Brain pericyte (primary cell): ENCODE results near the gene TMOD4.

Experiments
- DNase-seq: peaks from one replicate; pipeline ENCODE4 v3.0.0-alpha.2; 2012; ENCODE audit warnings: low read depth, low spot score

The TMOD4 gene

GRCh38 chr1:151175041-151175741, 590 bp downstream of the TMOD4 start:
- no peak for DNase-seq

DNA sequence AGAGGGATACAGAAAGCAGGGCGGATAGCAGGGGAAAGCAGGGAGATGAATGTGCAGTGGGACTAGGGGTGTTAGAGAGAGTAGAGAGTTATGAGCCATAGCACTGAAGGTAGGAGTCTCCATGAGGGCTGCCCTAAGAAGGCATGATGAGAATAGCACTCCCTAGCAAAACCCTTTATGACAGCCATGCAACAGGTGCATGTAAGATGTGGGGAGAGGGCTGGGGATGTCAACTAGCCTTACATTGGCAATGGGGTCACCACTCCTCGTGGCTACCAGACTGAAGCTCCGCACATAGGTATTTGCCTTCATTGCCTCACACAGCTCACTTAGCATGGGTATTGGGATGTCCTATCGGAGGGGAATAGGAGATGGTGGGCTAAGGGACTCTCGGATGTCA, 4.6 kb downstream of the TMOD4 start:
- DNase-seq: no peak

- DNase-seq: no peak
Observed at GRCh38 chr1:151167116-151167515, 8.7 kb downstream of the TMOD4 start.

DNA sequence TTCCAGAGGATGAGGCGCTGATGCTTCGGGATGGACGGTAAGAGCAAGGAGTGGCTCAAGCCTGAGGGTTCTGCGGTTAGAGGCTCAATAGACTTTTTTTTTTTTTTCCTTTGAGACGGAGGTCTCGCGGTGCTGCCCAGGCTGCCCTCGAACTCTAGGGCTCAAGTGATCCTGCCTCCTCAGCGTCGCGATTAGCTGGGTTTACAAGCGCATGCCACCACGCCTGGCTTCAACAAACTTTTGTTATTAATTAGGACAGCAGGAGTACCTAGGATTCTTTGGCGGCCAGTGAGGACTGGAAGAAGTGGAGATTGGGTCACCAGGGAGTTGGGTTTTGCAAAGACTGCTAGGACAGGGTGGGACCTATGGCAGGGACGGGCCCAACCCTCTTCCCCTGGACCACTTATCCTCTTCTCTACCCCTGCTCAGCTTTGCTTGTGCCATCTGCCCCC, 9.2 kb downstream of the TMOD4 start:
- no peak for DNase-seq

GRCh38 chr1:151165738-151166504, 9.9 kb downstream of the TMOD4 start, which contains the start of the genes LYSMD1 and SCNM1:
Gene LYSMD1 (minus strand): TSS chr1:151165902. CDS start chr1:151165258, 644 bp downstream.
Gene SCNM1 (plus strand): TSS chr1:151166144. CDS start chr1:151166153, 9 bp downstream.
- peak; percentile 96 for DNase-seq

DNA sequence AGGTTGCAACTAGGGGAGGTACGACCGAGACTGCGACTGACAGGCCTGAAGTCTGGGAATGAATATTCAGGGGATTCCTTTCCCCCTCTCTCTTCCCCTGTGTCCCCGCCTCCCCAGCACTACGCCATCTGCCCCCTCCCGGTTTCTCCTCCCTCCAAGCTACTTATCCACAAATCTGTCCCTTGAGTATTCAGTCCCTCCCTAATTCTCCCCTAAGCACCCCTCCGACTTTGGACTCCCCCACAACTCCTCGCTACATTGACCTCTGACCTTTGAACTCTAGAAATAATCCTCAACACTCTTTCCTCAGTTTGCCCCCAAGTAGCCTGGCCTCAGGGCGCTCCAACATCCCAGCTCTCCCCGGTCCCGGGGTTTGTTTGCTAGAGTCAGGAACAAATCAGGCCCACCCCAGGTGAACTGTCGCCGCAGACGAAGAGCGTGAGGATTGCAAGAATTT, 10.5 kb downstream of the TMOD4 start:
- peak; percentile 18 for DNase-seq

DNA sequence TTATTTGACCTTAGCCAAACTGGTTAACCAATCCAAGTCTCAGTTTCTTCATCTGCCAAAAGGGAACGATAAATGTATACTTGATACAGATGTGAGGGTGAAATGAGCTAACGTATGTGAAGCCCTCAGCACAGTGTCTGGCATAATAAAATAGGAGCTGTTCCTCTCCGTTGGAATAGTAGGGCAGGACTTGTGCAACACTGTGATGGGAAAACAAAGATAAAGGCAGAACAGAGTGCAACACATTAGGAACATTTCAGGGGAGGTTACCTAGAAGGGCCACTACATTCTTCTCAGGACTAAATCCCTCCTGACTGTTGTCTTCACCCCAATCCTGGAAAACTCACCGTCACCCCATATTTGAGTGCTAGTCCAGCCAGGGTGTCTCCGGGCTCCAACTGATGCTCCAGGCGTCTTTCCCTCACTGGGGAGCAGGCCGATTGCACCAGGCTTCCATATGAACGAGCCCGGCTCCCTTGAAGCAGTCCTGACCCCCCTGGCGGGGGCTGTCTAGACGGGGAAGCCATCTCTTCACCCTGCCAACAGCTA, 11.0 kb downstream of the TMOD4 start:
- DNase-seq: no peak

DNA sequence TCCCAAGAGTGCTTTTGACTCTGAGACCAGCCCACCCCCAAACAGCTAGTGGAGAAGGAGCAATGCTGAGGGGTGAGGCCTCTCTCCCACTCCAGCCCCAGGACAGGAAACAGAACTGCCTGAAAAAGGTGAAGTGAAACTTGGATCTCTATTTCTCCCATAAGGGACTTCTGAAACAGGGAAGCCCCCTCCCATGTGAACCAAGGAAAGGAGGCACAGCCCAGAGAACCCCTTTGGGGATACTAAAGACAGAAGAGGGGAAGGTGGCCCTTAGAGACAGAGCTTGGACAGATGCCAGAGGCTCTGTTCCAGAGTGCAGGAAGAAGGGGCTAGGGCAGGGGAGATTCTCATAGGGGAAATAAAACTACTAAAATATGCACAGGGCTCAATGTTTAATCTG, 16.4 kb downstream of the TMOD4 start:
- DNase-seq: no peak

DNA sequence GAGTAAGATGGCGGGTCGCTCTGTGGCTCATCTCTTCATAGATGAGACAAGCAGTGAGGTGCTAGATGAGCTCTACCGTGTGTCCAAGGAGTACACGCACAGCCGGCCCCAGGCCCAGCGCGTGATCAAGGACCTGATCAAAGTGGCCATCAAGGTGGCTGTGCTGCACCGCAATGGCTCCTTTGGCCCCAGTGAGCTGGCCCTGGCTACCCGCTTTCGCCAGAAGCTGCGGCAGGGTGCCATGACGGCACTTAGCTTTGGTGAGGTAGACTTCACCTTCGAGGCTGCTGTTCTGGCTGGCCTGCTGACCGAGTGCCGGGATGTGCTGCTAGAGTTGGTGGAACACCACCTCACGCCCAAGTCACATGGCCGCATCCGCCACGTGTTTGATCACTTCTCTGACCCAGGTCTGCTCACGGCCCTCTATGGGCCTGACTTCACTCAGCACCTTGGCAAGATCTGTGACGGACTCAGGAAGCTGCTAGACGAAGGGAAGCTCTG, 17.0 kb downstream of the TMOD4 start:
- no peak for DNase-seq

DNA sequence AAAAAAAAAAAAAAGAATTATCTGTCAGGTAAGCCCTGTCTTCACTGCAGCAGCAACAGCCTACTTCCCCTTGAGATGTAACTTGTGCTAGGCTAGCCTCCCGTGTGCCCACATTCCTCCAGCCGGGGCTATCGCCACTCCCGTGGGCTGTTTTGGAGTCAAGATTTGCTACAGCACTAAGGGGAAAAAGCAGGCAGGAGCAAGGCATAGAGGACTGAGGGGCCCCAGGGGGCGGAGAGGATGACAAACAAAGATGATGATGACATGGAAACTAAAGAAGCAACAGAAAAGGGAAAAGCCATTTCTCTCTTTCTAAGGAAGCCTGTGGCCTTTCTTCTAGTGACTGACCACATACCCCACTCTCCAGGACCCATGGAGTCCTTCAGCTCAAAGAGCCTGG, 17.5 kb downstream of the TMOD4 start:
- DNase-seq: no peak

DNA sequence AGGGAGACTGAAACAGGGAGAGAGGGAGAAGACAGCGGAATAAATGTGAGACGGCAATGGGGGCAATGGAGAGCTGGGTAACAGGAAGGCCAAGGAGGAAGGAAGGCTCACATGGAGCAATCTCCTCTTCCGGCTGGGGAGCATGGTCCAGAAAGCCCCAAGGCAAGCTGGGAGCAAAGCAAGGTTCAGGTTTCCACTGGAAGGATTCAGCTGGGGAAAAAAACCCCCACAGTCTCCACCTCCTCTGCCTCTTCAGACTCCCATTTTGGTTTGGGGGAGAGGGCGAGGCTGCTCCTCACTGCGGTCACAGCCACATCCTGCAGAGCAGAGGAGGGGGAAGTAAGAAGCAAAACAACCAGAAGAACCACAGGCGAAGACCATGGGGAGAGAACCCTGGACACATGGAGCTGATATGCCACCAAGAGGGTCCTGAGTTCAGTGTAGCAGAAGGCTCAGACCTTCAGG, 18.7 kb downstream of the TMOD4 start:
- DNase-seq: no peak

DNA sequence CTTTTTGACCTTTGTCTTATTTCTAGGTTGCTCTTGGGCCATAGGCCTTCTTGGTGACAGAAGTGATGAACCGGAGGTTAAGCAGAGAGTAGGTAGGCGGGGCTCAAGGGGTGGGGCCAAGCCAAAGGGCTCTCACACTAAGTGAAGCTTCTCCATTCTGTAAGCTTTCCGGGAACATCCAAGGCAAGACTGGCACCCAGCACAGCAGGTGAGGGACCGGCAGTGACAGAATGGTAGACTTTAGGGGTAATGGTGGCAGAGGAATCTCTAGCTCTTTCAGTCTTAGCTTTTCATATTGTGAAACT, 19.3 kb downstream of the TMOD4 start, which contains the start of gene TNFAIP8L2:
TNFAIP8L2 (plus strand) TSS at position 135 of the 305 bp plus-strand sequence. CDS start 2,049 bp downstream, outside the sequence.
- DNase-seq: no peak

DNA sequence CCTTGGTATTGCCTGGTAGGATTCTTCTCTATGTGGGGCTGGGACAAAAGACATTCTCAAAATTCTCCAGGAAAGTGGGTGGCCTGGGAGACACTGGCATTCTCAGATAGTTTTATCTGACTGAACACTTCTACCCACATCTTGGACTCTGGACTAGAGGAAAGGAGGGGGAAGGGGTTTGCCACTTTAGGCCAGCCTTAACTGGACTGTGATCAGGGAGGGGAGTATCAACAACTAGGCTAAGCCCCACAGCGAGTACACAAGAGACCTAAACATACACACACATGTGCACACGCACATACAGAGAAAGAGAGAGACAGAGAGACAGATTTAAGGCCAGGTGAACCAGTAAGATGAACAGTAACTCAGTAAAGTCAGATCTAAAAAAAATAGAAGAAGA, 28.1 kb downstream of the TMOD4 start:
- DNase-seq: no peak

DNA sequence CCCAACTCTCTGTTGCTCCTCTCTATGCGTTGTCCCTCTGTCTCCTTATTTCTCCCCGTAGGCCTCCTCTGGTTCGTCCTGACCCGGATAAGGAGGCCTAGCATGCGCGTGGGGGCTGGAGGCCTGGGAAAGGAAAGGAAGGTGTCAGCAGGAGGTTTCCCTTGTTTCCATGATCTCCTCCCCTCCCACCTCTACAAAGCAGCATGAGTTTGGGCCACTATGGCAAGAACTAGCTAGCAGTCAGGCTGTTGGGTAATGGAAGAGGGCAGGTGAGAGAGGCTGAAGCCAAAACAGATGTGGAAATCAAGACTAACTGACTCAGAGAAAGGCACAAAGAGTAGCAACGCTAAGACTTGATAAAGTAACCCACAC, 28.7 kb downstream of the TMOD4 start:
- no peak for DNase-seq

- DNase-seq: peak; percentile 75
Observed at GRCh38 chr1:151146412-151147131, 29.2 kb downstream of the TMOD4 start, which contains the start of gene SEMA6C. Gene SEMA6C (minus strand): TSS chr1:151146631. CDS start chr1:151142621, 4,010 bp downstream.

GRCh38 chr1:151146072-151146411, 29.7 kb downstream of the TMOD4 start:
- no peak for DNase-seq

DNA sequence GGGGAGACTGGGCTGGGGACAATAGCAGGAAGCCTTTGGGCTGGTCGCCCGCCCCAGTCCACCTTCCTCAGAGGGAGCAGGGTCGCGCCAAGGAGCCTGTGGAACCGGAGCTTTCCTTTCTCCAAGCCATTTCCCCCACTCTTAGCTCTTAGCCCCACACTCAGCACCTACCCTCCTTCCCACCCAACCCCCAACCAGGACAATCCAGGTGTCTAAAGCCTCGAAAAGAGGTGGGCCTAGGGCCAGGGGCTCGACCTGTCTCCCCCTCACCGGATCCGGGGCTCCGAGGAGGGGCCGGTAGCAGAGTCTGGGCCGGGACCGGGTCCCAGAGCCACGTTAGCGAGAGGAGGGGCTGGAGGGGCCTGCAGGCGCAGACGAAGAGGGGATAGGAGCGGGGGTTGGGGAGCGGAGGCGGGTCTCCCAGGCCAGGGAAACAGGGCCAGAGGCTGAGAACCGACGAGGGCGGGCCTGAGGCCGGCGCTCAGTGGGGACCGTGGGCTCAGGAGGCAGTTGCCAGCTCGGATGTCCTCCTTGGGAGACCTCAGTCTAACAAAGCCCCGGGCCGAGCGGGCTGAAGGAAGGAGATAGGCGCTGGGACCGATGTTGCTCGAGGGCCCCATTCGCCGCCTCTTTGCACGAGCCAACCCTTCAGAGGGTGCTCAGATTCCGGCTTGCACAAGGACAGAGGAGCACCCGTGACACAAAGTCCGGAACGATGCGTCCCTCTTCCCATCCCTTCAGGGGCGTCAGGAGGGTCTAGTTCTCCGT, 30.3 kb downstream of the TMOD4 start:
- no peak for DNase-seq

- no peak for DNase-seq
Observed at GRCh38 chr1:151144474-151145303, 31.1 kb downstream of the TMOD4 start.

GRCh38 chr1:151143986-151144385, 31.8 kb downstream of the TMOD4 start:
- DNase-seq: no peak

DNA sequence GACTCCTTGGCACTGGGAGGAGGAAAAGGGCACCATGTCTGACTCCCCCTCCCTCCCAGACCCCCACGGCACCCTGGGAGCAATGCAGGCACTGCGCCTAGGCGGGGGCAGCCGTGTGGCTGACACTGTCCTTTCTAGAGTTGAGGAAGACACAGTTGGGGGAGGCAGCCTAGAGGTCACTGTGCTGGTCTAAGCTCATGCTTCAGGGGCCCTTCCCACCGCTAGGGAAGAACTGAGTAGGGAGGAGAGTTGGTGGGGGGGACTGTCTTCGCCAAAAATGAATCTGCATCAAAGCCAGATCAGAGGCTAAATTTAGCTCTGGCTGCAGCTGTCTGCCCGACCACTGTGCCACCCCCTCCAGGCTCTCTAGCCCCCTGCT, 32.7 kb downstream of the TMOD4 start:
- DNase-seq: no peak
